ENCODE data around the gene FOXD4L6.
"Not testable (repeated sequence)": the region's sequence is repeated elsewhere in the genome, so short reads cannot be mapped to it uniquely, and the experiment has no call there.

FOXD4L6 gene

DNA sequence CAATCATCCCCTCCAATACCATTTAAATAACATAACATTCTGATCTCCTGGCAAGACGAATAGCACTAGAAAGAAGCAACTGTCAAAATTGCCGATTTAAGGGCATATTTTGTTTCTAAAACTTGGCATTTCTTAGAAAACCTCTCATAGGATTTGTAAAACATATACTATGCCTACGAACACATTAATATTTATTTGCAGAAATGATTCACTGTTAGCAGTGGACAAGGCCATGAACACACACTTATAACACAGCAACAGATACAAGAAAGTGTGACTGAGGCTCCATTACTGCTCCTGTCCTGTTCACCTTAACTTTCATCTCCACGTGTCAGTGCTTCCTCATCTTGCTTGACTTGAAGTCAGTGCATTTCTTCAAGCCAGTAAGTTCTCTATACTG, 46.1 kb downstream of the FOXD4L6 start:
- not testable (repeated sequence) for H3K4me1 ChIP-seq (ENCODE audit: control insufficient read depth, insufficient read depth, low read length); H3K36me3 ChIP-seq (ENCODE audit: control insufficient read depth, insufficient read depth, low read length); H3K27ac ChIP-seq (ENCODE audit: low read length); DNase-seq (ENCODE audit: low read depth, low spot score); H3K9me3 ChIP-seq (ENCODE audit: control insufficient read depth, insufficient read depth, low read length); H3K27me3 ChIP-seq (ENCODE audit: control insufficient read depth, insufficient read depth, low read length); H3K4me3 ChIP-seq (ENCODE audit: low read length)
- WGBS (ENCODE audit: insufficient coverage, insufficient read length): no CpG with 5 or more reads among the region's 4 CpGs

DNA sequence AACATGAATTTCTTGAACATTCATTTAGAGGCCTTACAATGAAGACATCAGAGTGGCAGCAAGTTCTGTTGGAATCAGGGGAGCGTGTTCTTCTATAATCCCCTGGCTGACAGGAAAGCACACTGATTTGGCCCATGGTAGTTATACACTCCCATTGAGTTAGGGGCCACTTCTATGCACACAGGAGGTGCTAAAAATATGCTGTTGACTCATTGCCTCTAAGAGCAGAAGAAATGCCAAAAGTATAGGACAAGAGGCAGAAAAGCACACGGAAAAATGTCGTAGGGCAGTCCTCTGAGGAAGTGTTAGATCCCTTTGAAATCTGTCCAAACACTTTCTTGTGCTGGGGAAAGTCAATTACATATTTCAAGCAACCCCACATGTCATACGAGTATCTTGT, 49.0 kb downstream of the FOXD4L6 start:
- WGBS (ENCODE audit: insufficient coverage, insufficient read length): no CpG with 5 or more reads among the region's 4 CpGs
- not testable (repeated sequence) for DNase-seq (ENCODE audit: low read depth, low spot score); H3K27ac ChIP-seq (ENCODE audit: low read length); H3K9me3 ChIP-seq (ENCODE audit: control insufficient read depth, insufficient read depth, low read length); H3K27me3 ChIP-seq (ENCODE audit: control insufficient read depth, insufficient read depth, low read length); H3K36me3 ChIP-seq (ENCODE audit: control insufficient read depth, insufficient read depth, low read length); H3K4me3 ChIP-seq (ENCODE audit: low read length); H3K4me1 ChIP-seq (ENCODE audit: control insufficient read depth, insufficient read depth, low read length)

DNA sequence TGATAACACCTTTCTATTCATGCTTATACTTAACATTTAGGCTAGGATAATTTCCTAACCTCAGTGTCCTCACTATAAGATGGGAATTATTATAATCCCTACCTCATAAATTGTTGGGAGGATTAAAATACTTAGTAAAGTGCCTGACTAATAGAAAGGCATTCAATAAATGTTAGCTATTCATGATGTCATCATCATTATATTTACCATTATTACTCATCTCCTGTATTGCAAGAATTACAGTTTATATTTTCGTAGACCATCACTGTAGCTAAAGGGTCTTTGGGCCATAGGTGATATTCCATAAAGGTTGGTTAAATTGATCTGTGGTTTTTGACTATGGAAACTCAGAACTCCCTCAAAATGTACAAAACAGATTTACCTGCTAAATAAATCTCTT, 50.9 kb downstream of the FOXD4L6 start:
- DNase-seq (ENCODE audit: low read depth, low spot score); H3K36me3 ChIP-seq (ENCODE audit: control insufficient read depth, insufficient read depth, low read length); H3K27ac ChIP-seq (ENCODE audit: low read length); H3K4me1 ChIP-seq (ENCODE audit: control insufficient read depth, insufficient read depth, low read length); H3K27me3 ChIP-seq (ENCODE audit: control insufficient read depth, insufficient read depth, low read length); H3K9me3 ChIP-seq (ENCODE audit: control insufficient read depth, insufficient read depth, low read length); H3K4me3 ChIP-seq (ENCODE audit: low read length): not testable (repeated sequence)
- no CpG with 5 or more reads among the region's 1 CpG for WGBS (ENCODE audit: insufficient coverage, insufficient read length)
